CD14-positive monocyte (primary cell): ENCODE data around the gene MAL. TPM values are rescaled to one million over a fixed set of nuclear protein-coding genes. Genes with fewer than 3 reads are reported as not detected.

Source experiments
- DNase-seq, 3 donors: peaks; one replicate each; pipeline ENCODE4 v3.0.0-alpha.2; 2011 to 2022
- H2AFZ ChIP-seq: 2 replicates; pipeline ENCODE4 v1.6.0; 2012; ENCODE audit warnings: mild to moderate bottlenecking, low read depth, low read length, inconsistent platforms; ENCODE audit not compliant: insufficient read depth, poor library complexity, severe bottlenecking
- H3K27ac ChIP-seq, 2 donors: 1 replicate in 1 of 2; 2 replicates in 1 of 2; pipeline ENCODE4 v1.5.1; 2012 to 2013; ENCODE audit warnings: low read length in 2 of 2, control low read depth in 1 of 2, inconsistent platforms in 1 of 2, low read depth in 1 of 2, mild to moderate bottlenecking in 1 of 2
- H3K27me3 ChIP-seq, 2 donors: one replicate each; pipeline versions ENCODE4 v1.6.0 to v1.6.1; 2011 to 2013; ENCODE audit warnings: low read length in 2 of 2; ENCODE audit not compliant: control insufficient read depth in 2 of 2, insufficient read depth in 2 of 2
- H3K36me3 ChIP-seq, 2 donors: replicated peaks in 1 of 2; 1 replicate in 1 of 2; 2 replicates in 1 of 2; pipeline versions ENCODE4 v1.5.1 to v1.6.1; 2012 to 2013; ENCODE audit warnings: low read length in 2 of 2, control low read depth in 1 of 2, inconsistent platforms in 1 of 2, mild to moderate bottlenecking in 1 of 2; ENCODE audit not compliant: insufficient read depth in 2 of 2, control insufficient read depth in 1 of 2
- H3K4me1 ChIP-seq, 2 donors: 1 replicate in 1 of 2; 2 replicates in 1 of 2; pipeline versions ENCODE4 v1.5.1 to v1.6.1; 2012 to 2013; ENCODE audit warnings: low read length in 2 of 2, control low read depth in 1 of 2, inconsistent platforms in 1 of 2, mild to moderate bottlenecking in 1 of 2, moderate library complexity in 1 of 2; ENCODE audit not compliant: insufficient read depth in 2 of 2, control insufficient read depth in 1 of 2
- H3K4me2 ChIP-seq: replicated peaks from 2 replicates; pipeline ENCODE3; 2012; ENCODE audit warnings: low read length, moderate library complexity, mild to moderate bottlenecking; ENCODE audit not compliant: poor library complexity, severe bottlenecking; ENCODE audit errors: extremely low read depth
- H3K4me3 ChIP-seq, 3 experiments: fragments of 200-600 bp in 1 of 3; sonication (generic) in 1 of 3; replicated peaks in 1 of 3; 1 replicate in 2 of 3; 2 replicates in 1 of 3; pipeline ENCODE4 v1.5.1; 2011 to 2013; ENCODE audit warnings: low read length in 3 of 3, mild to moderate bottlenecking in 3 of 3, control low read depth in 2 of 3, low read depth in 2 of 3, inconsistent platforms in 1 of 3, moderate library complexity in 1 of 3
- H3K79me2 ChIP-seq: 2 replicates; pipeline ENCODE4 v1.6.0; 2012; ENCODE audit warnings: mild to moderate bottlenecking, control low read depth, inconsistent platforms, low read length, moderate library complexity; ENCODE audit not compliant: insufficient read depth
- H3K9ac ChIP-seq: 2 replicates; pipeline ENCODE4 v1.6.0; 2017; ENCODE audit warnings: low read length, mild to moderate bottlenecking; ENCODE audit not compliant: insufficient read depth, poor library complexity, severe bottlenecking
- H3K9me3 ChIP-seq, 2 donors: replicated peaks in 1 of 2; 1 replicate in 1 of 2; 2 replicates in 1 of 2; pipeline versions ENCODE4 v1.5.1 to v1.6.1; 2012 to 2013; ENCODE audit warnings: low read length in 2 of 2, control low read depth in 1 of 2; ENCODE audit not compliant: control insufficient read depth in 1 of 2, insufficient read depth in 1 of 2
- H4K20me1 ChIP-seq: 2 replicates; pipeline ENCODE4 v1.6.0; 2012; ENCODE audit warnings: mild to moderate bottlenecking, low read length, control low read depth, moderate library complexity; ENCODE audit not compliant: insufficient read depth
- H3K27ac Mint-ChIP-seq, 7 donors: one replicate each; pipeline ENCODE4 v1.8.0; 2020; ENCODE audit warnings: mild to moderate bottlenecking in 7 of 7, mixed read lengths in 7 of 7, moderate library complexity in 6 of 7, inconsistent platforms in 2 of 7
- H3K27me3 Mint-ChIP-seq, 3 donors: one replicate each; pipeline ENCODE4 v1.8.0; 2021 to 2022; ENCODE audit warnings: low read depth in 3 of 3, mild to moderate bottlenecking in 3 of 3, mixed read lengths in 3 of 3, moderate library complexity in 3 of 3, inconsistent platforms in 1 of 3
- H3K36me3 Mint-ChIP-seq, 2 donors: one replicate each; pipeline ENCODE4 v1.8.0; 2020; ENCODE audit warnings: mixed read lengths in 2 of 2, inconsistent platforms in 1 of 2, mild to moderate bottlenecking in 1 of 2
- H3K4me1 Mint-ChIP-seq: one replicate; pipeline ENCODE4 v1.8.0; 2020; ENCODE audit warnings: mild to moderate bottlenecking, mixed read lengths
- H3K4me3 Mint-ChIP-seq, 2 donors: one replicate each; pipeline ENCODE4 v1.8.0; 2020; ENCODE audit warnings: mild to moderate bottlenecking in 2 of 2, mixed read lengths in 2 of 2, moderate library complexity in 1 of 2
- H3K9me3 Mint-ChIP-seq, 7 donors: one replicate each; pipeline ENCODE4 v1.8.0; 2020 to 2022; ENCODE audit warnings: mixed read lengths in 7 of 7, mild to moderate bottlenecking in 6 of 7, moderate library complexity in 6 of 7, inconsistent platforms in 2 of 7
- CTCF ChIP-seq: fragments of 200-600 bp; IDR thresholded peaks from one replicate; pipeline ENCODE4 v1.8.0; 2022; ENCODE audit warnings: antibody characterized with exemption, mild to moderate bottlenecking
- WGBS: methylation state at CpG from one replicate; pipeline ENCODE4 v1.1.5; 2013; ENCODE audit warnings: missing lambda C conversion rate; ENCODE audit not compliant: insufficient coverage; 5-methylcytosine and 5-hydroxymethylcytosine counted together
- intact Hi-C, 2 donors: fragments of 100-400 bp; cut with micrococcal nuclease; formaldehyde crosslinking; loops; one replicate each; pipeline versions ENCODE4 v1.15.0 to v1.15.1; 2023
- polyA plus RNA-seq, 3 donors: library from polyadenylated mRNA; depleted of rRNA in 1 of 3; unstranded in 2 of 3; stranded (reverse) in 1 of 3; fragments of 300-500 nt in 2 of 3; fragments of >200 nt in 1 of 3; fragmentation: Illumina TruSeq in 2 of 3; gene quantifications; 1 replicate in 2 of 3; 2 replicates in 1 of 3; pipeline ENCODE4 v1.2.3, GENCODE V29; 2012 to 2021

MAL gene
- polyA plus RNA-seq, 3 donors = 0.39 to 0.48 TPM; not detected in 1

GRCh38 chr2:95077530-95077825, 52.0 kb downstream of the MAL start:
- Histone ChIP-seq H3K36me3 (no peaks in the 10 kb centered on the region), H3K9me3 (no peaks in the 10 kb centered on the region), H2AFZ (peak overlapping the region; percentile 73), H3K4me3 (no peak overlapping the region), H4K20me1 (no peaks in the 10 kb centered on the region), H3K27ac (no peak overlapping the region), H3K79me2 (no peaks in the 10 kb centered on the region), H3K4me1 (peaks cover 6 to 9% of the 10 kb centered on the region in 2 donors), H3K9ac (no peak overlapping the region), H3K27me3 (peaks cover 0 to 10% of the 10 kb centered on the region in 2 donors), H3K4me2 (no peak overlapping the region)
- intact Hi-C loops = no loop called here
- no peak for TF ChIP-seq CTCF
- no peak for DNase-seq
- whole genome bisulfite sequencing = 20% methylated on average over 1 of the region's 3 CpGs
- Mint-ChIP-seq H3K4me1 (peaks cover 8% of the 10 kb centered on the region), H3K9me3 (peaks cover 0 to 2% (median 0%) of the 10 kb centered on the region in 7 donors), H3K36me3 (no peaks in the 10 kb centered on the region), H3K27me3 (peaks cover 20 to 39% (median 31%) of the 10 kb centered on the region in 3 donors), H3K4me3 (peak overlapping the region; percentile 24 to 67), H3K27ac (no peak overlapping the region)

GRCh38 chr2:95077861-95078603, 52.5 kb downstream of the MAL start:
- DNase-seq = no peak
- TF ChIP-seq CTCF = no peak
- no peaks in the 10 kb centered on the region for H3K79me2 ChIP-seq
- Mint-ChIP-seq H3K4me1 (peaks cover 8% of the 10 kb centered on the region), H3K36me3 (no peaks in the 10 kb centered on the region), H3K4me3 (peak overlapping the region in 1 of 2 donors; percentile 37), H3K27me3 (peaks cover 20 to 38% (median 31%) of the 10 kb centered on the region in 3 donors), H3K9me3 (peaks cover 0 to 2% (median 0%) of the 10 kb centered on the region in 7 donors), H3K27ac (no peak overlapping the region)
- no peaks in the 10 kb centered on the region for H3K36me3 ChIP-seq
- no peaks in the 10 kb centered on the region for H3K9me3 ChIP-seq
- peaks cover 6 to 9% of the 10 kb centered on the region in 2 donors for H3K4me1 ChIP-seq
- WGBS = 94% methylated on average over 9 of the region's 10 CpGs
- H3K4me3 ChIP-seq = no peak overlapping the region
- no peak overlapping the region for H2AFZ ChIP-seq
- no peaks in the 10 kb centered on the region for H4K20me1 ChIP-seq
- H3K9ac ChIP-seq = no peak overlapping the region
- H3K4me2 ChIP-seq = no peak overlapping the region
- no peak overlapping the region for H3K27ac ChIP-seq
- H3K27me3 ChIP-seq = peaks cover 0 to 10% of the 10 kb centered on the region in 2 donors
- intact Hi-C loops = no loop called here
